GM21515 (cell line): ENCODE data around the gene KCNRG.
A peak's percentile ranks its signal among the peaks of the same experiment; 100 is the strongest.
"Not testable (repeated sequence)": the region's sequence is repeated elsewhere in the genome, so short reads cannot be mapped to it uniquely, and the experiment has no call there.

ENCODE experiments used
- ATAC-seq: cut with Tn5 transposase; IDR thresholded peaks from one replicate; pipeline ENCODE4 v1.9.1; 2021; ENCODE audit not compliant: unreplicated experiment

KCNRG gene

GRCh38 chr13:50015258-50015657, at the start of gene KCNRG:
TSS of gene KCNRG (plus strand) at chr13:50015444. CDS start at chr13:50015494, 50 bp downstream.
- ATAC-seq: no peak

- no peak for ATAC-seq
These were observed 47.8 kb upstream of the KCNRG start for GRCh38 chr13:49967456-49967855.

GRCh38 chr13:49972709-49973108, 42.5 kb upstream of the KCNRG start:
- no peak for ATAC-seq

GRCh38 chr13:49975826-49976225, 39.4 kb upstream of the KCNRG start:
- ATAC-seq: no peak

GRCh38 chr13:49976314-49977258, 38.7 kb upstream of the KCNRG start:
- ATAC-seq: no peak

GRCh38 chr13:49977992-49978391, 37.3 kb upstream of the KCNRG start:
- no peak for ATAC-seq

- no peak for ATAC-seq
These were observed 35.0 kb upstream of the KCNRG start for GRCh38 chr13:49980266-49980665.

GRCh38 chr13:49985129-49985528, 30.1 kb upstream of the KCNRG start:
- ATAC-seq: no peak

GRCh38 chr13:49986471-49986870, 28.8 kb upstream of the KCNRG start:
- no peak for ATAC-seq

- not testable (repeated sequence) for ATAC-seq
These were observed 24.6 kb upstream of the KCNRG start for GRCh38 chr13:49990612-49991011.

GRCh38 chr13:49993111-49993510, 22.1 kb upstream of the KCNRG start:
- no peak for ATAC-seq

- no peak for ATAC-seq
These were observed 21.6 kb upstream of the KCNRG start for GRCh38 chr13:49993666-49994065.

GRCh38 chr13:49995625-49996101, 19.6 kb upstream of the KCNRG start:
- ATAC-seq: no peak

- peak; percentile 53 for ATAC-seq
These were observed 18.9 kb upstream of the KCNRG start for GRCh38 chr13:49996161-49996915.

GRCh38 chr13:49996951-49997895, 18.0 kb upstream of the KCNRG start, which contains the start of gene TRIM13:
TSS of gene TRIM13 (plus strand) at chr13:49997042. CDS start at chr13:50011941, 14,899 bp downstream.
- ATAC-seq: peak; percentile 68

- no peak for ATAC-seq
These were observed 17.3 kb upstream of the KCNRG start for GRCh38 chr13:49997955-49998354.

- ATAC-seq: no peak
These were observed 16.3 kb upstream of the KCNRG start for GRCh38 chr13:49998714-49999624.

GRCh38 chr13:50001287-50001686, 14.0 kb upstream of the KCNRG start:
- no peak for ATAC-seq

- ATAC-seq: no peak
These were observed 8.7 kb upstream of the KCNRG start for GRCh38 chr13:50006426-50007135.
